Measurements from ENCODE around the gene MAP1LC3A. TPM values are rescaled to one million over a fixed set of nuclear protein-coding genes. Genes with fewer than 3 reads are reported as not detected.

Gene MAP1LC3A
- total RNA-seq, 1 donor from 2014 or later, result 6.6 TPM

Other genes with a start within 250 kb of the MAP1LC3A start
- 83.7 and 93.2 TPM in 2 replicates for gene ITCH, start 195.4 kb upstream of the MAP1LC3A start, total RNA-seq
- gene DYNLRB1, start 42.3 kb upstream of the MAP1LC3A start, total RNA-seq, result 12.6 and 34.3 TPM in 2 replicates
- gene PIGU, start 118.4 kb downstream of the MAP1LC3A start, total RNA-seq, result 5.5 TPM in 2 replicates
- gene TP53INP2, start 145.6 kb downstream of the MAP1LC3A start, total RNA-seq, result 0.53 and 2.8 TPM in 2 replicates